ENCODE results near the gene PDZRN4.
"Not testable (repeated sequence)": the region's sequence is repeated elsewhere in the genome, so short reads cannot be mapped to it uniquely, and the experiment has no call there.

Gene PDZRN4

DNA sequence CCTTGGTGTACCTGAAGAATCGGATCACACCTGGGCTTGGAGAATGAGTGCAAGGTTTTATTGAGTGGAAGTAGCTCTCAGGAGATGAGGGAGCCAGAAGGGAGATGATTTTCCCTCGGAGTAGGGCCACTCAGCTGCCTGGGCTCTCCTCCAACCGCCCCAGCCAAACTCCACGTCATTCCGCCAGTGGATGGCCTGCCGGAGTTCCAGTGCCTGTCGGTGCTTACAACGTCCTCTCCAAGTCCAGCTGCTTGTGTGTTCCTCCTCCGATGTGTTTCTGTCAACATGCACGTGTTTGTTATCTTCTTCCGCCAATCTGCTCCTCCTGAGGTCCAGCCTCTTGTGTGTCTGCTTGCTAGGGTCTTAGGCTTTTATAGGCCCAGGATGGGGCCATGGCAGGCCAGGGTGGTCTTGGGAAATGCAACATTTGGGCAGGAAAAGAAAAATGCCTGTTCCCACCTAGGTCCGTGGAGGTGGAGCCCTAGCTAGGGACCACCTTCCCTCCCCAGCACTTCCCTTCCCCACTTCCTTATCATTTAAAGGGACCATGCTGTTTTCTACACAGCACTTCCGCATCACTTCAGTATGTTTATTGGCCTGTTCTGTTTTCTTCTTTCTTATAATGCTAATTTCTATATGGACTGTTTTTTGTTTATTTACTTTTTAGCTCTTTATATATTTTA, 343.2 kb downstream of the PDZRN4 start:
- DNase-seq (ENCODE audit: low read depth) = no peak
- TF ChIP-seq, protein P1, sequence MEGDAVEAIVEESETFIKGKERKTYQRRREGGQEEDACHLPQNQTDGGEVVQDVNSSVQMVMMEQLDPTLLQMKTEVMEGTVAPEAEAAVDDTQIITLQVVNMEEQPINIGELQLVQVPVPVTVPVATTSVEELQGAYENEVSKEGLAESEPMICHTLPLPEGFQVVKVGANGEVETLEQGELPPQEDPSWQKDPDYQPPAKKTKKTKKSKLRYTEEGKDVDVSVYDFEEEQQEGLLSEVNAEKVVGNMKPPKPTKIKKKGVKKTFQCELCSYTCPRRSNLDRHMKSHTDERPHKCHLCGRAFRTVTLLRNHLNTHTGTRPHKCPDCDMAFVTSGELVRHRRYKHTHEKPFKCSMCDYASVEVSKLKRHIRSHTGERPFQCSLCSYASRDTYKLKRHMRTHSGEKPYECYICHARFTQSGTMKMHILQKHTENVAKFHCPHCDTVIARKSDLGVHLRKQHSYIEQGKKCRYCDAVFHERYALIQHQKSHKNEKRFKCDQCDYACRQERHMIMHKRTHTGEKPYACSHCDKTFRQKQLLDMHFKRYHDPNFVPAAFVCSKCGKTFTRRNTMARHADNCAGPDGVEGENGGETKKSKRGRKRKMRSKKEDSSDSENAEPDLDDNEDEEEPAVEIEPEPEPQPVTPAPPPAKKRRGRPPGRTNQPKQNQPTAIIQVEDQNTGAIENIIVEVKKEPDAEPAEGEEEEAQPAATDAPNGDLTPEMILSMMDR (IDR thresholded peaks at IDR 0.05; ENCODE audit: insufficient read depth, low read depth, low read length, missing control alignments) = no peak
- H3K4me3 ChIP-seq (ENCODE audit: low read depth, low read length) = no peak overlapping the region

DNA sequence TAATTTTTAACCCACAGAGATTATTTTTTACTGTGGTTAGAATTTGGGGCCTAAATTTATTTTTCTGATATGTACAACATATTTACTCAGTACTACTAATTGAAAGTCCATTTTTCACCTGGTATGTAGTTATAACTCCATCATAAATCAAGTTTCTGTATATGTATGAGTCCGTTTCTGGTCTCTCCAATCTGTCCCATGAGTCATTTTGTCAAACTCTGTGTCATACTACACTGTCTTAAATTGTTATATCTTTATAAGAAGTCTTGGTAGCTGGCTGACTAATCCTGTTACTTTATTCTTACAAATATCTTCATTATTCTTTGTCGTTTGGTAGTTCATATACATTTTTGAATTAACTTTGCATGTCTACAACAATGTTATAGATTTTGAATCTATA, 344.0 kb downstream of the PDZRN4 start:
- no peak overlapping the region for H3K4me3 ChIP-seq (ENCODE audit: low read depth, low read length)
- no peak for DNase-seq (ENCODE audit: low read depth)
- TF ChIP-seq, protein P1 (IDR thresholded peaks at IDR 0.05; ENCODE audit: insufficient read depth, low read depth, low read length, missing control alignments) = no peak

DNA sequence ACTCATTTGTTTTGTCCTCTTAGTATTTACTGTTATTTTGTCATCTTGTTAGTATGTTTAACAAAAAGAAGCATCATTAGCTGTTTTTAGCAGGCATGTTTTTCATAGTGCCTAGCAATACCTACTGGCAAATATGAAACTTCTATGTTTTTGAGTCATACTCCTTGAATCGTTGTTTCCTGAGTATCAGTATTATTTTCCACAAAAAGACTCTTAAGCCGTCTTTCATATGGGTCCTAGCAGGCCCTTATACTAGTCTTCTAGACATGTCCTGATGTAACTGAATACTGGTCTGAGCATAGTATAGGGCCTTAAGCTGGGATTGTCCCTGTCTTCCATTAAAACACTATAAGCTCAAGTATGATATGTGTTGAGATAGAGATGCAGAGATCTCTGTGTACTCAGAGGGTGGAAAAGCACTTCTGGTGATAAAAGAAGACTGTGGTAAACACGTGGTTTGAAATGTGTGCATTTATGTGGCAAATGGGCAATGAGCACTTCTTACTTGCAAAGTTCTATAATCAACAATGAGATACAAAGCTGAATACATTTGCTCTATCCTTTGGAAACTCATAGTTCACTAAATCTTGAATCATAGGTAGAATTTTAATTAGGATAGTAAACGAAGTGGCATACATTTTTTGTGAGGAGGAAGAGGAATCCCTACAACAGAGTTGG, 348.8 kb downstream of the PDZRN4 start:
- H3K4me3 ChIP-seq (ENCODE audit: low read depth, low read length) = no peak overlapping the region
- TF ChIP-seq, protein P1 (IDR thresholded peaks at IDR 0.05; ENCODE audit: insufficient read depth, low read depth, low read length, missing control alignments) = no peak
- DNase-seq (ENCODE audit: low read depth) = no peak

DNA sequence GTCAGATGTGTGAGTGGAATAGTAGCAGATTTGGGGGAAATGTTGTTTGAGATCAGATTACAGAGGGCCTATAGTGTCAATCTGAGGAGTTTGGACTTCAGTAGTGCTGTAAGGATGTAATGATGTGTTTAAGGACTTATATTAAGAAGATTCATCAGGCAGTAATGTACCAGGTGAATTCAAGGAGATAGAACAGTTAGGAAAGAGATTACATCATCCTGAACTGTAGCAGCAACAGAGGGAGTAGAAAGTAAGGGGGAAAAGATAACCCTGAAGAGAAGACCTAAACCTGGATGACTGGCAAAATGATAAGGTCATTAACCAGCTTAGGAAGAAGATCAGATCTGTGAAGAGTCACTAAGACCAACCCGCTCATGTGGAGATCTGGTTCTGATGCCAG, 349.4 kb downstream of the PDZRN4 start:
- DNase-seq (ENCODE audit: low read depth) = no peak
- H3K4me3 ChIP-seq (ENCODE audit: low read depth, low read length) = no peak overlapping the region
- TF ChIP-seq, protein P1 (IDR thresholded peaks at IDR 0.05; ENCODE audit: insufficient read depth, low read depth, low read length, missing control alignments) = no peak

DNA sequence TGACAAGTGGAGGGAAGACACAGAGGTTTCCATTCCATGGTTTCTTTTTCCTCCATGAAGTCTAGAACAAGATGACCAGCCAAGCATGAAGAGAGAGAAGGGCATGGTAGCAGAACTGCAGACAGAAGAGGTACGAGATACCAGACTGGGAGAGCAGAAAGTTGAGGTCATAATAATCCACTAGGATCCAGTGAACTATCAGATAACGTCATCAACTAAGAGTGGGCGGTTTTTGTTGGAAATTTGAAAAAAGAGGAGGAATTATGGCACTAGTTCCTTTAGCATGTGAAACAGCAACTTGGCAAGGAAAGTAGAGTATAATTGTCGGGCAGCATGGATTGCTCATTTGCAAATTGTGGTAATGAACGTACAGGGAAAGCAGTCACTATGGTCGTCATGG, 357.6 kb downstream of the PDZRN4 start:
- TF ChIP-seq, protein P1 (IDR thresholded peaks at IDR 0.05; ENCODE audit: insufficient read depth, low read depth, low read length, missing control alignments) = no peak
- no peak for DNase-seq (ENCODE audit: low read depth)
- no peak overlapping the region for H3K4me3 ChIP-seq (ENCODE audit: low read depth, low read length)

DNA sequence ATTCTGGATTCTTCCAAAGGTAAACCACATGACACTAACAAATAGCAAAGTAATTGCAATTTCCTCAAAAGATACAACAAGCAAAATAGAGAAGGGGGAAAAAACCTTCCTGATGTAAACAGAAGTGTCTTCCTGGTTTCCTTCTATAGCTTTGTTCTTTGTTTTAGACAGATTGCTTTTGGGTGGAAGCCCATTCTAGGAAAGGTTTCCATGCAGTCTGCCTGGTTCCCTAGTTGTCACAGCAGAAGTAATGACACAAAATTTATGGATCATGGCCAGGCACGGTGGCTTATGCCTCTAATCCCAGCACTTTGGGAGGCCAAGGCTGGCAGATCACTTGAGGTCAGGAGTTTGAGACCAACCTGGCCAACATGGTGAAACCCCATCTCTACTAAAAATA, 359.0 kb downstream of the PDZRN4 start:
- not testable (repeated sequence) for DNase-seq (ENCODE audit: low read depth); H3K4me3 ChIP-seq (ENCODE audit: low read depth, low read length)

DNA sequence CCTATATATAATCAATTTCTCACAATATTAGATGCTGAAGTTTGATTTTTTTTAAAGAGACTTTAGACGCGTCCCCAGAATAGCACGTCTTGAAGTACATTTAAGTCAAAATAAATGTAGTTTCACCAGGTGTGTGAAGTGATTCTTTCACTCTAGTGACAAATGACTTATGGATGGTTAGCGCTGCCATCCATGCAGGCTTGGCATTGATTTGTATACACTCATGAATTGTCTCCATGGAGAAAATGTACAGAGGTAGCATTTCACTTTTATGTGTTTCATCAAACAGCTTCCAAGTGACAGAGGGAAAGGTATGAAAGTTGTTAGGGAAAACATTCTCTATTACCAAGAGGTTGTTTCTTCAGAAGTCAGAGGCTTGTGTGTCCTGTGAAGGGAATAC, 360.8 kb downstream of the PDZRN4 start:
- TF ChIP-seq, protein P1 (IDR thresholded peaks at IDR 0.05; ENCODE audit: insufficient read depth, low read depth, low read length, missing control alignments) = no peak
- DNase-seq (ENCODE audit: low read depth) = no peak
- H3K4me3 ChIP-seq (ENCODE audit: low read depth, low read length) = no peak overlapping the region
